DMS 273 treated with DMSO at 0.1 percent for 48 hours (cell line): ENCODE results near the gene CRYBG1.

Experiments
- DNase-seq: peaks from one replicate; lab custom pipeline; 2025; lab: John Stamatoyannopoulos, UW

The CRYBG1 gene

DNA sequence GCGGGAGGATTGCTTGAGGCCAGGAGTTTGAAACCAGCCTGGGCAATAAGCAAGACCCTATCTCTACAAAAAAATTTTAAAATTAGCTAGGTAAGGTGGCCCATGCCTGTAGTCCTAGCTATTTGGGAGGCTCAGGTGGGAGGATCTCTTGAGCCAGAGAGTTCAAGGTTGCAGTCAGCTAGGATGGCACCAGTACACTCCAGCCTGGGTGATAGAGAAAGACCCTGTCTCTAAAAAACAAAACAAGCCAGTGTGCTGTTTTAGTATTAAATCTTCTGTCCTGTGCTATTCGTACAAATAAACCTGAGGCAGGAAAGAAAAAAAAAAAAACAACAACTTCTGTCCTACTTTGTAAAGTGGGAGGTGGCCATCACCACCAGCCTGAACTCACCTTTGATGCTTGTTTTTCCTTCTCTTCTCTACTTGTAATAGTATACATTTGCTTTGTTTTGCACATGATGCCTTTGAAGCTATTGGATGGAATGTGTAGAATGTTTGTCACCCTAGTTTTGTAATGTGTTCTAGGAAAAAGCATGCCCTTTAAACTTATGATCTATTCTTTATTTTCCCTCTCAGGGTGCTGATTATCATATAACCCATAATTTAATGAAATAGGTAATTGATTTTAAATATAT lies 102.5 kb downstream of the CRYBG1 start:
- DNase-seq: no peak

DNA sequence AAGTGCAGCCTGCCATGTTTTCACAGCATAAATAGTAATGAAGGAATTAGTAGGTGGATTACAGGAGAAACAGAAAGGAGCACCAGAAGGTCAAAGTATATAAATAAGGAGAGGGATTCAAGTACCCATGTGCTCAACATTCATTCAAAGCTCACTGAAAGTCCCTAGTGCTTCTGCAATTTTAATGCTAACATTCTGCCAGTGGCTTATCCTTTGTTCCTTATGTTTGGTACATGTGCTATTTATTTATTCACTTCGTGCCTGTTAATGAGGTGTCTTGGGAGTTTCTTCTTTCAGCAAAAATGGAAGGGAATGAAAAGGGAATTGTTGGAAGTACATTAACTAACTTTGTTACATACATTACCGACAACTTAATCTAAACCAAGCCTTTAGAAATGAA lies 105.7 kb downstream of the CRYBG1 start:
- no peak for DNase-seq

DNA sequence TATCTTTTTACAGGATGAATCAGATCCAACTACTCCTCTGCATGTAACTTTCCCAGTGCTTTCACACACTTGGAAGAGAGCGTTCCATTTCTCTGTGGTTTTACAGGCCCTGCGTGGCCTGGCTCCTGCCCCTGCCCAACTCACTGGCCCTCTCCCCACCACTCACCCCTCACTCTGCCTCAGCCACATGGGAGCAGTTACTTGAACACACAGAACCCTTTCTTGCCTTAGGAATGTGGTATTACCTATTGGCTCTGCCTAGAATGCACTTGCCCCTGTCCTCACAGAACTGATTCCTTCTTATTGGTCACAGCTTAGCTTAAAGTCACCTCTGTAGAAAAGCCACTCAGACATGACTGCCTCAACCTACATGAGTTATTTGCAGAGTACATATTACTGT lies 108.4 kb downstream of the CRYBG1 start:
- DNase-seq: no peak

DNA sequence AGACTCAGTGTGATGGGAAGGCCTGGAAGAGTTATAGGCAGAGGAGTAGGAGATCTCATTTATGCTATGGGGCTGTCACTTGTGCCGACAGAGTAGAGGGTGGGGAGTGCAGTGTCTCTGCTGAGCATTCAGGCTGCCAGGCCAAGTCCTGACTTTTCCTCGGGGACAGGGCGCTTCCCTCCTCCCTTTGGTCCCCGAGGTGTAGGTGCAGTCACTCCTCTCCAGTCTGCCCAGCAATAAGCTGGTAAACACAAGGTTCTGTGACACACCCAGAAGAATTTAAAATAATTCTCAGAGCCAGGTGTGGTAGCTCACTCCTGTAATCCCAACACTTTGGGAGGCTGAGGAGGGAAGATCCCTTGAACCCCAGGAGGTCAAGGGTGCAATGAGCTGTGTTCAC lies 109.4 kb downstream of the CRYBG1 start:
- no peak for DNase-seq

DNA sequence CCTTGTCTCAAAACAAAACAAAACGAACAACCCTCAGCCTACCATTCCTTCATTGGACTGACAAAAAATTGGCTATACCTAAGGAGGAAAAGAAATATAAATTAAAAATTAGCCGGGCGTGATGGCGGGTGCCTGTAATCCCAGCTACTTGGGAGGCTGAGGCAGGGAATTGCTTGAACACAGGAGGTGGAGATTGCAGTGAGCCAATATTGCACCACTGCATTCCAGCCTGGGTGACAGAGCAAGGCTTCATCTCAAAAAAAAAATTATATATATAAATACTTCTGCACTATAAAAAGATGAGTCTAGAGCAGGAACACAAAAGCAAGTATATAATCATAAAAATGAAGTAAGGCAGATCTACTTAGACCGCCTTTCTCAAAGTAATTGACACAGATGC lies 109.8 kb downstream of the CRYBG1 start:
- DNase-seq: no peak

DNA sequence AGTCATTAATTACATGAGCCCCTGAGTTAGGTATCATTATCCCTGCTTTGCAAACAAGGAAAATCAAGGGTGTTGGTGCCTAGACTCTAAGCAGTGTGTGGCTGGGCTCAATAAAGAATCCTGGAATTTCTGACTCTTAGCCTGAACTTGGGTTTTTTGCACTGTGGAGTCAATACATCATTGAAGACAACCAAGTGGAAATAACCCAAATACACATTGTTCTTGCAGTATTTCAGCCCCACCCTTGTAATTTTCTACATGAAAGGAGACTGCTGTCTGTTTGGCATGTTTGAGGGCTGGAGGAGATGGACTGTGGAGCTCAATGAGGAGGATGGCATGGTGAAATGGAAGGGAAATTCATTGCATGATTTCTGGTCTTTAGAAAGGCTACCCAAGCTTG lies 110.3 kb downstream of the CRYBG1 start:
- DNase-seq: no peak

DNA sequence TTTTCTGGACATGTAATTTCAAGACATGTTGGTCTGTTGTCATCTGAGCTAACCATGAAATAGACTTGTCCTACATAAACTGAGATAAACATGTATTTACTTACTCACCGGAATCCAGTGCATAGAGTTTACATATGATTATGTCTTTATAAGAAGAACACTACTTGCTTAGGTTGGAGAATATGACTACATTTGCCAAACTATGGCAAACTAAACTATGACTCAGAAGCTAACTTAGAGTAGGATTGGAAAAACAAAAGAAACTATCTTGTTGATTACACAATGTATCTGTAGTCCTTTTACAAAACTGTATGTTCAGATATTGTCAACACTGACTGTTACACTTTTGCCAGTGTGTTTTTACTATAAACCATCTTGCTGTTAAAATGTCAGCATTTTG lies 113.3 kb downstream of the CRYBG1 start:
- no peak for DNase-seq

DNA sequence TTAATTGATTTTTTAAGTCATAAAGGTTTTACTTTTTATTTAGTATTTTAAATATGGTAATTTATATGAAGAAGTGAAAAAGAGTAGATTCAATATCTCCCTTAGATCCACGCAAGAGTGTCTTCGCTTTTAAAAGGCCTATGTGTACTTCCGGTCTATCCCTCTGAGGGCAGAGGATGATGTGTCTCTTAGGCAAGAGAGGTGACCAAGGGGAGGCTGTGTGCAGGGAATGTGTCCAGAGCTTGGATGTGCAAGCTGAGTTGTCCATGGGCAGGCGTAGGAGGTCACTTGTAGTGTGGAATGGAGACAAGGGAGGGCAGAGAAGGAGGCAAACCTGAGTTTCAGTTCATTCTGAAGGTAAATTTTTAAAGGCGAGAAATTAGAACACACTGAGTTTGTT lies 113.9 kb downstream of the CRYBG1 start:
- no peak for DNase-seq

DNA sequence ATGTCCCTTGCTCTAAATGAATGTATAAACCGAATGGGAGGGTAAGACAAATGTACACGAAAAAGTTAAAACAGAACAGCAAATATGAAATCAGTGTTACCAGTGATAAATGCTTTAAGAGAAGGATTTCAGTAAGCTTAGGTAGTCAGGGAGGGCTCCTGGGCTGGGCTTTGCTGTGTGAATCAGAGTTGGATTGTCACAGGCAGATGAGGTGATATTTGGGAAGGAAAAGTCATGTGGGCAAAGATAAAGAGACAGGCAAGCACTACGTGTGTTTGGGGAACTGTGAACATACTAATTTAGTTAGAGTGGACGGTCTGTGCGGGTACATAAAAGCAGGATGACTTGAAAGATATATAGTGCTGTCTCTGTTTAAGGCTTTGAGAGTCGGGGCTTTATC lies 114.8 kb downstream of the CRYBG1 start:
- no peak for DNase-seq

DNA sequence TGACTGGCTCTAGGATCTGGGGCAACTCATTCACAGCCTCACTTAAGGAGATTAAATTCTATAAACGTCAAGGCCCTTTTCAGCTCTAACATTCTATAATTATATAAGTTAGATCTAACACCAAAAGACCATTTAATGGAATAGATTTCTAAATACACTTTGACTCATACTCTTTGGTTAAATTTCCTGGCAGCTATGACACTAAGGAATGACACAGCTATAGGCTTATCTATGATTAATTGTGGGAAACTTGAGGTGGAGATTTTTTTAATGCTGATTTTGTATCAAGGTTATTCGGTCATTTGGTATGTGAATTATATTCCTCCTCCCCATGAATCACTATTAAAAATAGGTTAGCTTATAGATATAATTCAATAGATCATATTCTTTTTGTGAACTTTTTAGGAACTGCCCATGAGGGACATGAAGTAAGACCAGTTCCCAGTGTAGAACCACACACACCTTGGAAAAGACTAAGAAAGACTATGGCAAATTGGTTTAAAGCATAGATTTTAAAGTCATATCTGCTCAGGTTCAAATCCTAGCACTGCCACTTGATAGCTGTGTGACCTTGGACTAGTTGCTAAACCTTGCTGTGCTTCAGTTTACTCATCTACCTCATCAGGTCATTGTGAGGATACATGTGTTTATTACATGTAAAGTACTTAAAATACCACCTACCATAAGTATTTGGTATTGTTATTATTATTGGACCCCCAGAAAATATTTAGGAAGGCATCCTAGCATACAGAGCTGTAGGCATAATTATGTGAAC lies 116.0 kb downstream of the CRYBG1 start:
- DNase-seq: no peak

DNA sequence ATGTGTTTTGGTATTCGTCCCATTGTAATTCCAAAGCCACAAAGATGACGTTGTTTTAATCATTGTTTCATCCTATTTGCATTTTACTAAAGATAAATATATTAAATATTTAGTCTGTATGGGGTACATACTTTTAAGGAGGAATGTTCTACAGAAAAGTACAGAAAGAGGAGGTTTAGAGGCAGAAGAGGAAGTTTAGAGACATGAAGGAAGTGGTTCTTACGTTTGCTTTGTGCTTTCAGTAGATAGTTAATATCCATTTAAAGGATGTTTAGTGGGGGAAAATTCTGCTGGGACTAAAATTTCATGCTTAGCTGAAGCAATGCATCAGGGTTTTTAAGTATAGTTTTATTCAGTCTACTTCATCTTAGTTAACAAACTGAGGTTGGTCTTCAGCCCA lies 116.6 kb downstream of the CRYBG1 start:
- no peak for DNase-seq

DNA sequence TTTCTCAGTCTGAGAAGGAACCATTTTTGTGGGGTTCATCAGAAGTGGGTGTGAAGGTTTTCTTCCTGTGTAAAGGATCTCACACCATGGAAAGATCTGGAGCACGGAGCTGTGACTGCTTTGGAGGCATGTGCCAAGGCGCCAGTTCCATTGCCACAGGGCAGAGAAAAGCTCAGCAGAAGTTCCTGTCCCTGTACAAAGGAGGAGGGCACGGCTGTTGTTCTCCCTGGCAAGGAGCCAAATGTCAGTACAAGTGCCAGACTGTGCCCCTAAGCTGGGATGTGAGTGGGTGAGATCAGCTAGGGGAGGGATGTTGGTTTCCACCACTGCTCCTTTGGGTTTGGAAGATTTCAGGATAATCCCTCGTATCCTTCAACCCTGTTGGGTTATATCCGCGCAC lies 117.3 kb downstream of the CRYBG1 start:
- DNase-seq: no peak

DNA sequence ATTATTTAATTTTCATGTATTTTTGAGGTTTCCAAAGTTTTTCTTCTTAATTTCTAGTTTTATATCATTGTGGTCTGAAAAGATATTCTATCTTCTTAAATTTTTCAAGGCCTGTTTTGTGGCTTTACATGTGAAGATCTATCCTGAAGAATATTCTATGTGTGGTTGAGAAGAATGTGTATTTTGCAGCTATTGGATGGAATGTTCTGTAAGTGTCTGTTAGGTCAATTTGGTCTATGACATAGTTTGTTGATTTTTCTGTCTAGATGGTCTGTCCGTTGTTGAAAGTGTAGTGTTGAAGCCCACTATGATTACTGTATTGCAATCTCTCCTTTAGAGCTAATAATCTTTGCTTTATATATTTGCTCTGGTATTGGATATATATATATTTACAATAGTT lies 125.7 kb downstream of the CRYBG1 start:
- DNase-seq: no peak

DNA sequence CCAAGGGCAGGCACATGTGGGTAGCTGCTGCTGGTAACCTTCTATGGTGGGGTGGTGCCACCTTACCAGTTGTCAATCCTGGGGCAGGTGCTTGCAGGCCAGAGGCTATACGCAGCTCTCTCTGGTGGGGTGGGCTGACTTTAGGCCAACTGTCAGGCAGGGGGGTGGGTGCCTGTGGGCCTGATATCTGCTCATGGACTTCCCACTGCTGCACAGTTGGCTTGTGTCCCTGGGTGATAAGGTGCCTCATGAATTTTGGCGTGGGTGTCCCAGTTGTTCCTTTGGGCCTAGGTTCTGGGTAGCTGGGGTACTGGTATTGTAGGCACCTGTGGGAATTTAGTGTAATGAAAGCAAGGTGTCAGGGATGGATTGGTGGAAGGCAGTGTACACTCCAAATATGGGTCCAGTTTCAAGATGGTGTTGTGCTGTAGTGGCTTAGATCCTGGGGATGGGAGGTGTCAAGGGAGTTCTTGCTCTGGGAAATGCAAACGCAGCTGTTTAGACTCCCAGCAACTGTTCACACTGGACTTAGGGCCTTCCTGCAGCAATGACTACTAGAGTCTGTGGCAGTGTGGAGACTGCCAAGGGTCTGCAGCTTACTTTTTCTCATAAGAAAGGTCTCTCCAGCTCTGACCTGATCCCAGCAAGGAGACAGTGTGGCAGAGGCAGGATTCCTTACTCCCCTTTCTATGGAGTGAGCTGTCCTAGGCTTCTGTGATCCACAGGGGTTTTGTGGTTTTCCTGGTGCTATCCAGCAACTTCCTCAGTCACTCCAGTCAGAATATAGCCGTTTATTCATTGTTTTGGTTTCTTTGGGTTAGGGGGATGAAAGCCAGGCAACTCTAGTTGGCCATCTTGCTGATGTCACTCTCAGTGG lies 128.2 kb downstream of the CRYBG1 start:
- no peak for DNase-seq

DNA sequence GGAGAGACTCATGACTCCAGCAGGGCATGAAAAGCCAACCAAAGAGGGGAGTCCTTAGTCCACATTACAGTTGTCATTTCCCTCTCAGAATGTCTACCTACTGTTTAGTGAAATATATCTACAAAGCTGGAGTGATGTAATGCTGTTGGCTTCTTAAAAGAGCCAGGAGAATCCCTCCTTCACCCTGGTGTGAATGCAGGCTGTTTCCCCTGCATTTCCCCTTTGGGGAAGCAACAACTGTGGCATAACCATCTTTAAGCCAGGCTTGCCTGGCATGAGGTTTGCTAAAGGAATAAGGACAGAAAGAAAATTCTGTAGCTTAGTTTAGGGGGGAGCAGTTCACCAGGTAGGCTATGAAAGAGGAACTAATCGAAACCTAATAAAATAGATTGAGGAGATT lies 129.5 kb downstream of the CRYBG1 start:
- no peak for DNase-seq

DNA sequence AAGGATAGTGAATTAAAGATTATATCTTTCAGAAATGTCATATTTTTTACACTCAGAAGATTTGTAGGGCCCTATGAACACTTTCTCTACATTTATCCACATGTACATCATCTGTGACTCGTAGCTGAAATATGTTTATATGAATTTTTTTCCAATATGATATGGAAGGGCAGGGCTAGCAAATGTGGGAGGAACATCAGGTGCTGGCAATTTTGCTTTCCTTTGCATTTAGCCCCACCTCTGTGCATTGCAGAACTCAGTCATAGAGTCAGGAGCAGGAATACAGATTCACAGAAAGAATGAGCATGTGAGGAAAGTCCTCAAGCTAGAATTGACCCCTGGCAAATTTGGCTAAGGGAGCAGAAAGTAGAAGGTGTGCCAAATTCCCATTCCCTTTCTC lies 129.9 kb downstream of the CRYBG1 start:
- no peak for DNase-seq

DNA sequence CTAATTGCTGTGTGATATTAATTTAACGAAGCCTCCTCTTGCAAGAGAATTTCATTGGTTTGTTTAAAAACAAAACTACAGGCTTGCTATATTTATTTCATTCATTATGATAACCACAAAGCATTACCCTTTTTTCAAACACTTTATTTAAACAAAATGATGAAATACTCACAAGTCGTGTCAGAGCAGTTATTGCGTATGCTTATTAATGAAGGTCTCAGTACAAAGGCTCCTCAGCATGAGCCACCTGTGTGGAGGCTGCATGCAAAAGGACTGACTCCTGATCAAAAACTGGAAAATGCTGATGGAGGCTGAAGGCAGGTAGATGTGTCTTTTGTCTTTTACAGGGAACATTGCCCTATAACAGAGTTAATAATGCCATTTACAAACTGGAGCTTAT lies 130.5 kb downstream of the CRYBG1 start:
- no peak for DNase-seq

DNA sequence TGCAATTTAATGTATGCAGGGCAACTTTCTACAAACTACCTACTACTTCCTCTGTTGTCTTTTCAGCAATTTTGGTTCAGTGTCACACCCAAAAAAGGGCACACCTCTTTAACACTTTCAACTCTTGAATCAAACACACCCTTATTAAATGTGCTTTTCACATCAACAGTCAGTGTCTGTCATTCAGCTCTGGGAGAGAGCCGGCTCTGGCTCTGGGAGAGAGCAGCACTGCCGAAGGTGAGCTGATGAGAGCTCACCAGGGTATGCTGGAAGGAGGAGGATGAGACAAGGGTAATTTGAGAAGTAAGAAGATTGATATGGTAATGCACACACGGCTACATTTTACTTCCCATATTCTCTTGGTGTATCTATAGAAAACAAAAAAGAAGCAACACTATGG lies 134.5 kb downstream of the CRYBG1 start:
- DNase-seq: no peak

DNA sequence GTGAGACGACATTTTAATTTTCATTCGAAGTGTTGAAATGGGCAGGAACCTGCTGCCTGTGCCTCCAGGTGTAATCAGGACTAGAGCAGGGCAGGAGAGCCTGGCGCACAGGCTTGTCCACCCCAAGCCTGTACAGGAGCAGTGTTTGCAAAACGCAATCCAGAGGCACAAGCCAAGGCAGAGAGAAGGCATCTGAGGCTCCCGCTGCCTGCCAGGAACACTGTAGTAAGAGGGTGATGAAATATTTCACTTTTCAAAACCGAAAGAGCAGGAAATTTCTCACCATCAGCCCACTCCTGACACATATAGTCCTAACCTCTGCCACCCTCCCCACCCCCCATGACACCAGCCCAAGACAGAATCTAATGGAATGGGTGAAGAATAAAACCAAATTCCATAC lies 136.3 kb downstream of the CRYBG1 start:
- no peak for DNase-seq

DNA sequence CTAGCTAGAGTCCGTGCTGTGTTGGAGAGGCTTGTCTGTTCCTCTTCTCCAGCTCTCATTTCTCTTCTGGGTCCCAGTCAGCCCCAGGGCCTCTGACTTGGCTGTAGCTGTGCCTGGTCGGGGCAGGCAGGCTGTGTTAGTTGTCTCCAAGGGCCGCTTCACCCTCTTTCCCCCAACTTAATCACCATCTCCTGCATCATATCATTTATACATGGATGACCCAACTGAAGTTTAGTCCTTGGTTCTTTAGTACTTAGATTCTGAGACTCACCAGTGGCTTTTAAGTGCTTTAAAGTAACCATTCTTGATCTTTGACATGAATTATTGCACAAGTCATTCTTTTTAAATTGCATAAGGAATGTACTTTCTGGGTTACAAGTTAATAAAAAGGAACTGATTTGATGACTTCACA lies 141.4 kb downstream of the CRYBG1 start:
- no peak for DNase-seq

DNA sequence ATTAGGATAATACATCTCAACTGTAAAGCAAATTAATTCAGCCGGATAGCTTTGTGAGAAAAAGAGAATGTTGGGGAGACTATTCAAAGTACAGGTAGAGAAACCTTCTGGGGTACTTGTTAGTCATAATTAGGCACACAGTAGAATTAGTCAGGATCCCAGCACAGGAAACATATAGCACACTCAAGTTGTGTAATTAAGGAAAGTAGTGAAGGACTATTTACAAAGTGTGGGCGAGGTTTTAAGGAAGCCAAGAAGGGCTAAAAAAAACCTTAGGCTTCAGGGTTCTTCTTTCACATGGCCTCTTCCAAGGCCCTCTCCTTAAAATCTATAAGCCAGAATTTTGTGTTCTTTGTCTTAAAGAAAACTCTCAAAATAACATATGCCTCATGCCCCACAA lies 142.0 kb downstream of the CRYBG1 start:
- DNase-seq: no peak

DNA sequence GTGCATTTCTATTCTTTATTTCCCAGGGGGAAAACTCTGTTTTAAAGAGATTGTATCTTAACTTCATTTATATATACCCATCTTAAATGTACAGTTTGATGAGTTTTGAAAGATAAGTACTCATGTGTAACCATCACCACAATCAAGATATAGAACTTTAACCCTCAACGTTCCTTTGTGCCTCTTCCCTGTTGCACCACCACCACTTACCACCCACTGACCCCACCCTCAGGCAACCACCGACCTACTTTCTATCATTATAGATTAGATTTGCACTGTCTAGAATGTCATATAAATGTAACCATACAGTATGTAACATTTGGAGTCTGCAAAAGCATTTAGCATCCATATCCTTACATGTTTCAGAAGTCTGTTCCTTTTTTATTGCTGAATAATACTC lies 147.8 kb downstream of the CRYBG1 start:
- no peak for DNase-seq

DNA sequence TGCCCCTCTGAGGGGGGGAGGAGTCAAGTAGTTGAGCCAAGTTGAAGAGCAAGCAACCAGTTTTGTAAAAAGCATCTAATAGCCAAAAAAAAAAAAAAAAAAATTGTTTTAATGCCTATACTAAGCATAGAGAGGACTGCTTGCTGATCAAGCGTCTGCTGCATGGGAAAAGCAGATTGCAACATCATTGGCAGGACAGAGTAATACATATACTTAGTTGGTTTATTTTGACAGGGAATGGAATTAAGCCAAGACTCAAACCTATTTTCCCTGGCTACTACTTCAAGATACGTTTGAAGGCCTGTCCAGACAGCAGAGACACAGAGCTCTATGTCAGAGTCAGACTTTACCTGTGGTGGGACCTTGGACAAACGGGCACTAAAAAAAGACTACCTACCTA lies 148.3 kb downstream of the CRYBG1 start:
- no peak for DNase-seq
